HepG2 (cell line): Measurements from ENCODE around the gene ZBTB20. TPM values are rescaled to one million over a fixed set of nuclear protein-coding genes. Genes with fewer than 3 reads are reported as not detected.
A peak's percentile ranks its signal among the peaks of the same experiment; 100 is the strongest.

ENCODE experiments used
- AHR ChIP-seq: IDR thresholded peaks from 2 replicates; pipeline ENCODE4 v1.6.1; 2018; ENCODE audit warnings: missing genetic modification reagents, missing compliant biosample characterization
- CCDC6 ChIP-seq: sonication (generic); formaldehyde crosslinking; IDR thresholded peaks from 2 replicates; pipeline ENCODE4 v1.8.1; 2022; ENCODE audit warnings: mild to moderate bottlenecking, missing genetic modification reagents, moderate library complexity
- CEBPG ChIP-seq: IDR thresholded peaks from 2 replicates; pipeline ENCODE4 v1.6.1; 2016
- FOXA1 ChIP-seq, 2 experiments: fragments of 450-650 bp in 1 of 2; sonication (generic) in 1 of 2; formaldehyde crosslinking in 1 of 2; IDR thresholded peaks; 2 replicates each; pipeline versions ENCODE4 v1.4.0 to v1.6.1; 2016 to 2020; ENCODE audit warnings: missing genetic modification reagents in 1 of 2
- GTF2F1 ChIP-seq: fragments of 150-350 bp; IDR thresholded peaks from 2 replicates; pipeline ENCODE4 v1.6.1; 2014; ENCODE audit warnings: low read length
- KLF9 ChIP-seq: IDR thresholded peaks from 2 replicates; pipeline ENCODE4 v1.6.1; 2016; ENCODE audit warnings: low read depth
- LCORL ChIP-seq, 2 experiments: fragments of 450-650 bp in 1 of 2; sonication (generic) in 1 of 2; formaldehyde crosslinking in 1 of 2; IDR thresholded peaks; 2 replicates each; pipeline versions ENCODE4 v1.5.0 to v1.6.1; 2017 to 2020; ENCODE audit warnings: antibody characterized with exemption in 1 of 2, missing genetic modification reagents in 1 of 2
- SOX13 ChIP-seq, 3 experiments: fragments of 450-650 bp in 1 of 3; sonication (generic) in 1 of 3; formaldehyde crosslinking in 1 of 3; IDR thresholded peaks in 2 of 3; conservative IDR thresholded peaks in 1 of 3; 2 replicates each; pipeline versions ENCODE4 v1.5.0 to v1.6.1; 2016 to 2020; ENCODE audit warnings: antibody characterized with exemption in 1 of 3, mild to moderate bottlenecking in 1 of 3, missing compliant biosample characterization in 1 of 3, missing genetic modification reagents in 1 of 3, moderate library complexity in 1 of 3
- TGIF2 ChIP-seq: IDR thresholded peaks from 2 replicates; pipeline ENCODE4 v1.6.1; 2016; ENCODE audit warnings: control low read depth, missing compliant biosample characterization
- ZBTB1 ChIP-seq: sonication (generic); formaldehyde crosslinking; IDR thresholded peaks from 2 replicates; pipeline ENCODE4 v1.4.0; 2020; ENCODE audit warnings: missing genetic modification reagents, borderline replicate concordance
- ZMYM3 ChIP-seq: sonication (generic); formaldehyde crosslinking; IDR thresholded peaks from 2 replicates; pipeline ENCODE4 v1.5.1; 2020; ENCODE audit warnings: mild to moderate bottlenecking, missing genetic modification reagents
- ZNF12 ChIP-seq: sonication (generic); formaldehyde crosslinking; IDR thresholded peaks from 2 replicates; pipeline ENCODE4 v1.5.0; 2020; ENCODE audit warnings: missing genetic modification reagents
- ZNF354B ChIP-seq: sonication (generic); formaldehyde crosslinking; IDR thresholded peaks from 2 replicates; pipeline ENCODE4 v1.8.0; 2022; ENCODE audit warnings: mild to moderate bottlenecking, missing genetic modification reagents
- ZNF460 ChIP-seq: sonication (generic); formaldehyde crosslinking; IDR thresholded peaks from 2 replicates; pipeline ENCODE4 v1.5.1; 2020; ENCODE audit warnings: missing genetic modification reagents, mild to moderate bottlenecking, borderline replicate concordance
- ZNF496 ChIP-seq: sonication (generic); formaldehyde crosslinking; IDR thresholded peaks from 2 replicates; pipeline ENCODE4 v1.8.1; 2023; ENCODE audit warnings: mild to moderate bottlenecking, moderate library complexity, missing genetic modification reagents; ENCODE audit not compliant: insufficient replicate concordance
- ZNF550 ChIP-seq: sonication (generic); formaldehyde crosslinking; IDR thresholded peaks from 2 replicates; pipeline ENCODE4 v1.4.0; 2020; ENCODE audit warnings: mild to moderate bottlenecking, missing genetic modification reagents, borderline replicate concordance
- ZNF782 ChIP-seq: sonication (generic); formaldehyde crosslinking; IDR thresholded peaks from 2 replicates; pipeline ENCODE4 v1.4.0; 2020; ENCODE audit warnings: missing genetic modification reagents, mild to moderate bottlenecking, borderline replicate concordance
- ZNF891 ChIP-seq: sonication (generic); formaldehyde crosslinking; IDR thresholded peaks from 2 replicates; pipeline ENCODE4 v1.5.0; 2020; ENCODE audit warnings: mild to moderate bottlenecking, missing genetic modification reagents
- polyA plus RNA-seq, 8 experiments: library from polyadenylated mRNA; depleted of rRNA in 3 of 8; stranded (reverse) in 7 of 8; unstranded in 1 of 8; fragments of >200 nt; fragmentation: Illumina TruSeq in 4 of 8; extraction: Trizol in 4 of 8; gene quantifications; 2 replicates each; pipeline versions ENCODE4 v1.2.1 to v1.2.3, GENCODE V29; 2011 to 2016; ENCODE audit warnings: low read depth in 4 of 8, missing spikeins in 1 of 8, mixed read lengths in 1 of 8; ENCODE audit not compliant: insufficient read depth in 1 of 8
- total RNA-seq, 5 experiments: library from RNA; depleted of rRNA; stranded (reverse); fragments of >200 nt; fragmentation: Illumina TruSeq; extraction: Trizol; gene quantifications; 2 replicates each; pipeline ENCODE4 v1.2.3, GENCODE V29; 2016; ENCODE audit warnings: low read depth in 1 of 5
- TF ChIP-seq, protein P1 (sequence below): sonication (generic); formaldehyde crosslinking; IDR thresholded peaks from 2 replicates; pipeline ENCODE4 v1.4.0; 2020; ENCODE audit warnings: missing genetic modification reagents, borderline replicate concordance
- TF ChIP-seq, protein P2 (sequence below): sonication (generic); formaldehyde crosslinking; IDR thresholded peaks from 2 replicates; pipeline ENCODE4 v1.4.0; 2020; ENCODE audit warnings: missing genetic modification reagents
- TF ChIP-seq, protein P3 (sequence below): sonication (generic); formaldehyde crosslinking; conservative IDR thresholded peaks from 2 replicates; pipeline ENCODE4 v1.4.0; 2020; ENCODE audit warnings: missing genetic modification reagents

Gene ZBTB20
- total and polyA plus RNA-seq, 2 of the 13 experiments (the other 11 are each of a cell fraction or from before 2014, with no cell fraction given): 1.9 to 8.8 TPM

DNA sequence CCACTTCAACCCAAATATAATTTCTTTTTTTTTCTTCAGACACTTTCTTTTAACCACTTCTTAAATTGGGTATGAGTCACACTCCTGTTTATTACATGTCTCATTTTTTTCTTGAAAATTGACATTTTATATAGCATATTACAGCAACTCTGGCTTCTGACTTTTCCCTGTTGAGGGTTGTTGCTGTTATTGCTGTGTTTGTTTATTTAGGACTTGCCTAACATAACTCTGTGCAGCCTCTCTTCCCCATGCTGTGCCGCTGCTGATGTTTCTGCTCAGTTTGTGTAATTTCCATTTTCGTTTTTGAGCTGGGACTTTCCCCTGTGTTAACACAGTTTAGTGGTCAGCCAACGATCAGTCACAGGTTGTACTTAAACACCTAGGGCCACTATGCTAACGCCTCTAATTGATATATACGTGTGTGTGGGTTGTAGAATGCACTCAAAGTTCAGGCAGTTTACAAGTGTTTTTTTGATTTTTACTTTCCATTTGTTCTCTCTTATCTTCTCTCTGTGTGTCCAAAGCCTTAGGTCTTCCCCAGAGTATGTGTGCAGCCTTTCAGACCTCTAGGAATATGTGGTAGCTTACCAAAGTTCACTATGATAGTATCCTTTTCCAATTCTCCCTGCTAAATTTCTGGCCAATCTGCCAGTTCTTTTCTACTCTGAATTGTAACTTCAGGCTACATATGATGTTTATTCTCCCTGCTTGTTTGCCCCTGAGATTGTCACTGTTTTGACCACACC lies 337.2 kb downstream of the ZBTB20 start (continued):
- TF ChIP-seq, protein P1, sequence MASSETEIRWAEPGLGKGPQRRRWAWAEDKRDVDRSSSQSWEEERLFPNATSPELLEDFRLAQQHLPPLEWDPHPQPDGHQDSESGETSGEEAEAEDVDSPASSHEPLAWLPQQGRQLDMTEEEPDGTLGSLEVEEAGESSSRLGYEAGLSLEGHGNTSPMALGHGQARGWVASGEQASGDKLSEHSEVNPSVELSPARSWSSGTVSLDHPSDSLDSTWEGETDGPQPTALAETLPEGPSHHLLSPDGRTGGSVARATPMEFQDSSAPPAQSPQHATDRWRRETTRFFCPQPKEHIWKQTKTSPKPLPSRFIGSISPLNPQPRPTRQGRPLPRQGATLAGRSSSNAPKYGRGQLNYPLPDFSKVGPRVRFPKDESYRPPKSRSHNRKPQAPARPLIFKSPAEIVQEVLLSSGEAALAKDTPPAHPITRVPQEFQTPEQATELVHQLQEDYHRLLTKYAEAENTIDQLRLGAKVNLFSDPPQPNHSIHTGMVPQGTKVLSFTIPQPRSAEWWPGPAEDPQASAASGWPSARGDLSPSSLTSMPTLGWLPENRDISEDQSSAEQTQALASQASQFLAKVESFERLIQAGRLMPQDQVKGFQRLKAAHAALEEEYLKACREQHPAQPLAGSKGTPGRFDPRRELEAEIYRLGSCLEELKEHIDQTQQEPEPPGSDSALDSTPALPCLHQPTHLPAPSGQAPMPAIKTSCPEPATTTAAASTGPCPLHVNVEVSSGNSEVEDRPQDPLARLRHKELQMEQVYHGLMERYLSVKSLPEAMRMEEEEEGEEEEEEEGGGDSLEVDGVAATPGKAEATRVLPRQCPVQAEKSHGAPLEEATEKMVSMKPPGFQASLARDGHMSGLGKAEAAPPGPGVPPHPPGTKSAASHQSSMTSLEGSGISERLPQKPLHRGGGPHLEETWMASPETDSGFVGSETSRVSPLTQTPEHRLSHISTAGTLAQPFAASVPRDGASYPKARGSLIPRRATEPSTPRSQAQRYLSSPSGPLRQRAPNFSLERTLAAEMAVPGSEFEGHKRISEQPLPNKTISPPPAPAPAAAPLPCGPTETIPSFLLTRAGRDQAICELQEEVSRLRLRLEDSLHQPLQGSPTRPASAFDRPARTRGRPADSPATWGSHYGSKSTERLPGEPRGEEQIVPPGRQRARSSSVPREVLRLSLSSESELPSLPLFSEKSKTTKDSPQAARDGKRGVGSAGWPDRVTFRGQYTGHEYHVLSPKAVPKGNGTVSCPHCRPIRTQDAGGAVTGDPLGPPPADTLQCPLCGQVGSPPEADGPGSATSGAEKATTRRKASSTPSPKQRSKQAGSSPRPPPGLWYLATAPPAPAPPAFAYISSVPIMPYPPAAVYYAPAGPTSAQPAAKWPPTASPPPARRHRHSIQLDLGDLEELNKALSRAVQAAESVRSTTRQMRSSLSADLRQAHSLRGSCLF (CRISPR knock-in tag): no peak
- TF ChIP-seq ZNF496 (CRISPR knock-in tag): no peak
- TF ChIP-seq CCDC6 (CRISPR knock-in tag): no peak
- TF ChIP-seq ZNF550 (CRISPR knock-in tag): no peak
- no peak for TF ChIP-seq FOXA1 (IDR thresholded peaks at IDR 0.05)
- TF ChIP-seq FOXA1 (CRISPR knock-in tag; IDR thresholded peaks at IDR 0.05): peak; percentile 16; the same call in 1 of the 2 replicates
- no peak for TF ChIP-seq TGIF2 (CRISPR knock-in tag)
- TF ChIP-seq AHR: no peak
- TF ChIP-seq ZNF460 (CRISPR knock-in tag): no peak
- no peak for TF ChIP-seq ZNF782 (CRISPR knock-in tag)
- TF ChIP-seq KLF9 (CRISPR knock-in tag): no peak
- TF ChIP-seq LCORL (IDR thresholded peaks at IDR 0.05): no peak
- TF ChIP-seq LCORL (CRISPR knock-in tag; IDR thresholded peaks at IDR 0.05): peak; percentile 27; the same call in 1 of the 2 replicates
- TF ChIP-seq, protein P2, sequence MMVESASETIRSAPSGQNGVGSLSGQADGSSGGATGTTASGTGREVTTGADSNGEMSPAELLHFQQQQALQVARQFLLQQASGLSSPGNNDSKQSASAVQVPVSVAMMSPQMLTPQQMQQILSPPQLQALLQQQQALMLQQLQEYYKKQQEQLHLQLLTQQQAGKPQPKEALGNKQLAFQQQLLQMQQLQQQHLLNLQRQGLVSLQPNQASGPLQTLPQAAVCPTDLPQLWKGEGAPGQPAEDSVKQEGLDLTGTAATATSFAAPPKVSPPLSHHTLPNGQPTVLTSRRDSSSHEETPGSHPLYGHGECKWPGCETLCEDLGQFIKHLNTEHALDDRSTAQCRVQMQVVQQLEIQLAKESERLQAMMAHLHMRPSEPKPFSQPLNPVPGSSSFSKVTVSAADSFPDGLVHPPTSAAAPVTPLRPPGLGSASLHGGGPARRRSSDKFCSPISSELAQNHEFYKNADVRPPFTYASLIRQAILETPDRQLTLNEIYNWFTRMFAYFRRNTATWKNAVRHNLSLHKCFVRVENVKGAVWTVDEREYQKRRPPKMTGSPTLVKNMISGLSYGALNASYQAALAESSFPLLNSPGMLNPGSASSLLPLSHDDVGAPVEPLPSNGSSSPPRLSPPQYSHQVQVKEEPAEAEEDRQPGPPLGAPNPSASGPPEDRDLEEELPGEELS: no peak
- TF ChIP-seq GTF2F1: no peak
- no peak for TF ChIP-seq SOX13 (IDR thresholded peaks at IDR 0.05)
- no peak for TF ChIP-seq SOX13 (CRISPR knock-in tag; conservative IDR thresholded peaks at IDR 0.05 in 1 of 2, IDR thresholded peaks at IDR 0.05 in 1 of 2)
- no peak for TF ChIP-seq ZBTB1 (CRISPR knock-in tag)
- TF ChIP-seq ZNF891: no peak
- no peak for TF ChIP-seq CEBPG
- TF ChIP-seq, protein P3, sequence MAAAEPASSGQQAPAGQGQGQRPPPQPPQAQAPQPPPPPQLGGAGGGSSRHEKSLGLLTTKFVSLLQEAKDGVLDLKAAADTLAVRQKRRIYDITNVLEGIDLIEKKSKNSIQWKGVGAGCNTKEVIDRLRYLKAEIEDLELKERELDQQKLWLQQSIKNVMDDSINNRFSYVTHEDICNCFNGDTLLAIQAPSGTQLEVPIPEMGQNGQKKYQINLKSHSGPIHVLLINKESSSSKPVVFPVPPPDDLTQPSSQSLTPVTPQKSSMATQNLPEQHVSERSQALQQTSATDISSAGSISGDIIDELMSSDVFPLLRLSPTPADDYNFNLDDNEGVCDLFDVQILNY (CRISPR knock-in tag): no peak
- TF ChIP-seq ZMYM3 (CRISPR knock-in tag): peak; percentile 30; the same call in 1 of the 2 replicates
- TF ChIP-seq ZNF354B (CRISPR knock-in tag): no peak
- no peak for TF ChIP-seq ZNF12 (CRISPR knock-in tag)
